ENCODE measurements around the gene SERAC1.

The SERAC1 gene

GRCh38 chr6:158073776-158074175, 94.3 kb downstream of the SERAC1 start:
- Histone ChIP-seq H3K4me1 (ENCODE audit: control insufficient read depth in 1 of 2, insufficient read depth in 2 of 2, low read length in 2 of 2) (peaks cover 0 to 2% of the 10 kb centered on the region in 2 donors), H3K27me3 (ENCODE audit: low read depth, low read length) (no peaks in the 10 kb centered on the region), H3K4me3 (ENCODE audit: low read depth in 1 of 2, low read length in 2 of 2) (no peak overlapping the region), H3K36me3 (ENCODE audit: control insufficient read depth in 1 of 2, insufficient read depth in 2 of 2, low read length in 2 of 2) (peaks cover 0 to 28% of the 10 kb centered on the region in 2 donors), H3K27ac (ENCODE audit: low read length) (no peak overlapping the region), H3K9me3 (ENCODE audit: control insufficient read depth in 1 of 2, low read length in 2 of 2) (no peaks in the 10 kb centered on the region)

DNA sequence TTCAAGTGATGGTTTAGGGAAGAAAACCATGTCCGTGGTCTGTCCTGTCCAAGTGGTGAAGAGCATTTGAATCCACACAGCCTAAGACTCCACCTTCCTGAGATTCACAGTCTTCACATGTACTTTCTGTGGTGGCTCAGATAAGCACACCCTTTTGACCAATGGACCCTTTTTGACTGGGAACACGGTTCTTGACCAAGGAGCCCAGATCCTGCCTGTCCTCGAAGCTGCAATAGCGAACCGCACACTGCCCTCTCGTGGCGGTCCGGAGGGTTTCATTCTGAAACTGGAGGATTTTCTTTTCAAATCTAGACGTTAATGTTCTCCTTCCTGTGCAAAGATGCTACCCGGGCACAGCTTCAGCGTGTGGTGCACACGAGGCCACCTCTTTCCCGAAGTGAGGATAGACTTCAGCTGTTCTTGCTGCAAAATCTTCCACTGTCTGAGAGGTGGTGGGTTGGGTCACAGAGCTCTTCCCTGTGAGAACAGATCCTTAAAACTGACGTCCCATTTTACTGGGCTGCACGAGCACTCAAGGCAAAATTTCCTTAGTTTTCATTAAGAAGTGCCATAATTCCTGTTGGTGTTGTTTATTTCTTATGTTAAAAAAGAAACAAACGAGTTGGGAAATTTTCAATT, 95.9 kb downstream of the SERAC1 start:
- H3K4me1 ChIP-seq (ENCODE audit: control insufficient read depth in 1 of 2, insufficient read depth in 2 of 2, low read length in 2 of 2): peaks cover 0 to 9% of the 10 kb centered on the region in 2 donors
- H3K36me3 ChIP-seq (ENCODE audit: control insufficient read depth in 1 of 2, insufficient read depth in 2 of 2, low read length in 2 of 2): peaks cover 4 to 26% of the 10 kb centered on the region in 2 donors
- no peaks in the 10 kb centered on the region for H3K27me3 ChIP-seq (ENCODE audit: low read depth, low read length)

GRCh38 chr6:158071121-158072082, 96.7 kb downstream of the SERAC1 start:
- peaks cover 9 to 30% of the 10 kb centered on the region in 2 donors for H3K36me3 ChIP-seq (ENCODE audit: control insufficient read depth in 1 of 2, insufficient read depth in 2 of 2, low read length in 2 of 2)
- H3K4me1 ChIP-seq (ENCODE audit: control insufficient read depth in 1 of 2, insufficient read depth in 2 of 2, low read length in 2 of 2): peaks cover 0 to 9% of the 10 kb centered on the region in 2 donors
- no peaks in the 10 kb centered on the region for H3K9me3 ChIP-seq (ENCODE audit: control insufficient read depth in 1 of 2, low read length in 2 of 2)
- H3K27ac ChIP-seq (ENCODE audit: low read length): no peak overlapping the region
- H3K4me3 ChIP-seq (ENCODE audit: low read depth in 1 of 2, low read length in 2 of 2): no peak overlapping the region
- H3K27me3 ChIP-seq (ENCODE audit: low read depth, low read length): no peaks in the 10 kb centered on the region

More for the DNA sequence above, 95.9 kb downstream of the SERAC1 start:
- no peak overlapping the region for H3K27ac ChIP-seq (ENCODE audit: low read length)
- H3K9me3 ChIP-seq (ENCODE audit: control insufficient read depth in 1 of 2, low read length in 2 of 2): no peaks in the 10 kb centered on the region
- no peak overlapping the region for H3K4me3 ChIP-seq (ENCODE audit: low read depth in 1 of 2, low read length in 2 of 2)

GRCh38 chr6:158070513-158070912, 97.5 kb downstream of the SERAC1 start:
- H3K36me3 ChIP-seq (ENCODE audit: control insufficient read depth in 1 of 2, insufficient read depth in 2 of 2, low read length in 2 of 2): peaks cover 16 to 31% of the 10 kb centered on the region in 2 donors
- H3K27me3 ChIP-seq (ENCODE audit: low read depth, low read length): no peaks in the 10 kb centered on the region
- H3K9me3 ChIP-seq (ENCODE audit: control insufficient read depth in 1 of 2, low read length in 2 of 2): no peaks in the 10 kb centered on the region
- H3K27ac ChIP-seq (ENCODE audit: low read length): no peak overlapping the region
- peaks cover 0 to 9% of the 10 kb centered on the region in 2 donors for H3K4me1 ChIP-seq (ENCODE audit: control insufficient read depth in 1 of 2, insufficient read depth in 2 of 2, low read length in 2 of 2)
- no peak overlapping the region for H3K4me3 ChIP-seq (ENCODE audit: low read depth in 1 of 2, low read length in 2 of 2)

GRCh38 chr6:158069800-158070195, 98.3 kb downstream of the SERAC1 start:
- H3K27ac ChIP-seq (ENCODE audit: low read length): no peak overlapping the region
- H3K4me3 ChIP-seq (ENCODE audit: low read depth in 1 of 2, low read length in 2 of 2): no peak overlapping the region
- peaks cover 0 to 9% of the 10 kb centered on the region in 2 donors for H3K4me1 ChIP-seq (ENCODE audit: control insufficient read depth in 1 of 2, insufficient read depth in 2 of 2, low read length in 2 of 2)
- no peaks in the 10 kb centered on the region for H3K9me3 ChIP-seq (ENCODE audit: control insufficient read depth in 1 of 2, low read length in 2 of 2)
- peaks cover 22 to 32% of the 10 kb centered on the region in 2 donors for H3K36me3 ChIP-seq (ENCODE audit: control insufficient read depth in 1 of 2, insufficient read depth in 2 of 2, low read length in 2 of 2)
- no peaks in the 10 kb centered on the region for H3K27me3 ChIP-seq (ENCODE audit: low read depth, low read length)

DNA sequence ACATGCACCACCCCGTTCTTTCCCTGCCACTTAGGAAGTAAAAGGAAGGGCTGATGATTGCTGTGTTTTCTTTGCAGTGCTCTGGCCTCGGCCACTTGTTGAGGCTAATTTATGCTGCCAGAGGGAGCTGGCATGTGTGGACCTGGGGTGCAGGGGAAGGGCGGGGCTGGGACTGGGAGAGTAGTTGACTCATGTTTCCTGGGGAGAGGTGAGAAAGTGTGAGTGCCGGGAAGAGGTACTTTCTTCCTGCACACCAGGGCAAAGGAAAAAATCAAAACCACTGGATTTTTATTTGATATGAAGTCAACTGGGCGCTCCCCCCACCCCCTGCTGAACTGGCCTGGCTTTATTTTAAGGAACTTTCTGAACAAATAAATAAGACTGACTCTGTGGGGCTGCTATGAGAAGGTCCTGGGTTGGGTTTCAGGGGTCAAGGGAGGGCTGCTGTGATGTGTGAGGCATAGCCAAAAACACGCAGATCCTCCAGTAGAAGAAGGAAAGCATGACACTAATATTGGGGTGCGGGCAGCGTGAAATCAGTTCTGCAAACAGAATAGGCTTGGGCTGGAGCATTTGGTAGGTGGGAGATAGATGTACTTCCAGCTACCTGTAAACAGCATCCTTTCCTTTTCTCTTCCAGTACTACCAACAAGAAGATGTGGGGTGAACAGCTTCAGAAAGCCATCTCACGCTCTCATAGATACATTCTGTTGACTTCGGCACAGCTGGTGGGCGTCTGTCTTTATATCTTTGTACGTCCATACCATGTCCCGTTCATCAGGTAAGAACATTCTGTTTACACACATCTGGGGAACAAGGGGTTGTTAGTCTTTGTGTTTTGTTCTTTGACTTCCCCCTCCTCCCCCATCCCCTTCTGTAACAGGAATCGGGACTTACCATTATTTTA, 98.9 kb downstream of the SERAC1 start:
- H3K4me1 ChIP-seq (ENCODE audit: control insufficient read depth in 1 of 2, insufficient read depth in 2 of 2, low read length in 2 of 2): peaks cover 0 to 9% of the 10 kb centered on the region in 2 donors
- H3K27me3 ChIP-seq (ENCODE audit: low read depth, low read length): no peaks in the 10 kb centered on the region
- peaks cover 22 to 35% of the 10 kb centered on the region in 2 donors for H3K36me3 ChIP-seq (ENCODE audit: control insufficient read depth in 1 of 2, insufficient read depth in 2 of 2, low read length in 2 of 2)
- H3K4me3 ChIP-seq (ENCODE audit: low read depth in 1 of 2, low read length in 2 of 2): no peak overlapping the region
- no peaks in the 10 kb centered on the region for H3K9me3 ChIP-seq (ENCODE audit: control insufficient read depth in 1 of 2, low read length in 2 of 2)
- no peak overlapping the region for H3K27ac ChIP-seq (ENCODE audit: low read length)

- peaks cover 0 to 9% of the 10 kb centered on the region in 2 donors for H3K4me1 ChIP-seq (ENCODE audit: control insufficient read depth in 1 of 2, insufficient read depth in 2 of 2, low read length in 2 of 2)
- H3K27ac ChIP-seq (ENCODE audit: low read length): no peak overlapping the region
- H3K36me3 ChIP-seq (ENCODE audit: control insufficient read depth in 1 of 2, insufficient read depth in 2 of 2, low read length in 2 of 2): peaks cover 22 to 40% of the 10 kb centered on the region in 2 donors
- no peaks in the 10 kb centered on the region for H3K27me3 ChIP-seq (ENCODE audit: low read depth, low read length)
- H3K9me3 ChIP-seq (ENCODE audit: control insufficient read depth in 1 of 2, low read length in 2 of 2): no peaks in the 10 kb centered on the region
- H3K4me3 ChIP-seq (ENCODE audit: low read depth in 1 of 2, low read length in 2 of 2): no peak overlapping the region
These were observed 99.7 kb downstream of the SERAC1 start for GRCh38 chr6:158068156-158068892.

DNA sequence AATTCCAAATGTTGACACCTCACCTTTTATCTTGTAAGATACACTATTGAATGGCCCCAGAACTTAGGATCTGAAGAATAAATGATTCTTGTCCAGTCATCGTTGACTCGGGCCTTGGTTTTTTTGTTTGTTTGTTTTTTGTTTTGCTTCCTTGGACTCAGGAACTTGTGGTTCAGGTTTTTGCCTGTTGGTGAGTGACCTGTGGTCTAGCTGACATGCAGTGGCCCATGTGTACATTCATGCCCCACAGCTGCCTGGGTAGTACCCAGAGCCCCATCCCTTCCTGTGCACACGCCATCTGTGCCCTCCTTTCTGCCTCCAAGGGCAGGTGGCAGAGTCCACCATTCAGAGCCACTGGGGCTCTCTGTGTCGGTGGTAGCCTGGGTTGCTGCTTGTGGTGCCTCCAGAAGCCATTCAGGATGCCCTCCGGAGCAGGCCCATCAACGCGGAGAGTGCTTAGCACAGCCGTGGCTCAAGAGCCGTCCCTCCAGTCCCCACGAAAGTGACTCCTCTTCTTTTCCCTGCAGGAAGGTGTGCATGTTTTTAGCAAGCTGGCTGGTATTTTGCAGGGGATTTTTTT, 100.5 kb downstream of the SERAC1 start:
- peaks cover 22 to 40% of the 10 kb centered on the region in 2 donors for H3K36me3 ChIP-seq (ENCODE audit: control insufficient read depth in 1 of 2, insufficient read depth in 2 of 2, low read length in 2 of 2)
- H3K9me3 ChIP-seq (ENCODE audit: control insufficient read depth in 1 of 2, low read length in 2 of 2): no peaks in the 10 kb centered on the region
- no peaks in the 10 kb centered on the region for H3K27me3 ChIP-seq (ENCODE audit: low read depth, low read length)
- peaks cover 0 to 9% of the 10 kb centered on the region in 2 donors for H3K4me1 ChIP-seq (ENCODE audit: control insufficient read depth in 1 of 2, insufficient read depth in 2 of 2, low read length in 2 of 2)
- H3K4me3 ChIP-seq (ENCODE audit: low read depth in 1 of 2, low read length in 2 of 2): no peak overlapping the region
- no peak overlapping the region for H3K27ac ChIP-seq (ENCODE audit: low read length)

DNA sequence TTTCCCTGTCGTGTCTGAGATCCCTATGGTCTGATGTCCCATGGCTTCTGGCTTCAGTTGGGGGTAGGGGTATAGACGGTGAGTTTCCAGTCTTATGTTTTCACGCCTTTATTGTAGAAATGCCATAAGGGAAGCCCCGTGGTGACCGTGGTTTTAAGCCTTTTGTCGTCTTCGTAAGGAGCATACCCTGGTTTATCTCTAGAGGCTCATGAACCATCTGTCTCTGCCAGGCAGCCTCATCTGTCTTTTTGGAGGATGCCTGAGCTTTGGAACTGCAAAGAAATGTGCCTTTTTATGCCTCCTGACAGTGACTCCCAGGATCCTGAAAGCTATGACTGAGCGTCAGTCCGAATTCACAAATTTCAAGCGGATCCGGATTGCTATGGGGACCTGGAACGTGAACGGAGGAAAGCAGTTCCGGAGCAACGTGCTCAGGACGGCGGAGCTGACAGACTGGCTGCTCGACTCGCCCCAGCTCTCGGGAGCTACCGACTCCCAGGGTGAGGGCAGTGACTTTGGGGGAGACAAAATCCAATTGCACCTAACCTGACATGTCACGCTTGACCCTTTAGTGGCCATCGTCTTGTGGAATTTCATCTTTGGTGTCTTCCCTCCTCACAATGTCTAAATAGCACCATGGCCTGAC, 101.8 kb downstream of the SERAC1 start:
- Histone ChIP-seq H3K4me3 (ENCODE audit: low read depth in 1 of 2, low read length in 2 of 2) (no peak overlapping the region), H3K27ac (ENCODE audit: low read length) (no peak overlapping the region), H3K27me3 (ENCODE audit: low read depth, low read length) (no peaks in the 10 kb centered on the region), H3K9me3 (ENCODE audit: control insufficient read depth in 1 of 2, low read length in 2 of 2) (no peaks in the 10 kb centered on the region), H3K4me1 (ENCODE audit: control insufficient read depth in 1 of 2, insufficient read depth in 2 of 2, low read length in 2 of 2) (peaks cover 1 to 9% of the 10 kb centered on the region in 2 donors), H3K36me3 (ENCODE audit: control insufficient read depth in 1 of 2, insufficient read depth in 2 of 2, low read length in 2 of 2) (peaks cover 22 to 43% of the 10 kb centered on the region in 2 donors)

All from muscle layer of duodenum (tissue), 2 donors.